Daoy (cell line): Measurements from ENCODE around the gene PRUNE1. TPM values are rescaled to one million over a fixed set of nuclear protein-coding genes. Genes with fewer than 3 reads are reported as not detected.
A peak's percentile ranks its signal among the peaks of the same experiment; 100 is the strongest.

Experiments
- DNase-seq: peaks from one replicate; pipeline ENCODE4 v3.0.0-alpha.2; 2015; ENCODE audit warnings: low read depth
- total RNA-seq: library from RNA; depleted of rRNA; stranded (reverse); fragments of >200 nt; shearing (Covaris generic); gene quantifications from 2 replicates; pipeline ENCODE4 v1.2.3, GENCODE V29; 2014; rRNA removed

The PRUNE1 gene, protein sequence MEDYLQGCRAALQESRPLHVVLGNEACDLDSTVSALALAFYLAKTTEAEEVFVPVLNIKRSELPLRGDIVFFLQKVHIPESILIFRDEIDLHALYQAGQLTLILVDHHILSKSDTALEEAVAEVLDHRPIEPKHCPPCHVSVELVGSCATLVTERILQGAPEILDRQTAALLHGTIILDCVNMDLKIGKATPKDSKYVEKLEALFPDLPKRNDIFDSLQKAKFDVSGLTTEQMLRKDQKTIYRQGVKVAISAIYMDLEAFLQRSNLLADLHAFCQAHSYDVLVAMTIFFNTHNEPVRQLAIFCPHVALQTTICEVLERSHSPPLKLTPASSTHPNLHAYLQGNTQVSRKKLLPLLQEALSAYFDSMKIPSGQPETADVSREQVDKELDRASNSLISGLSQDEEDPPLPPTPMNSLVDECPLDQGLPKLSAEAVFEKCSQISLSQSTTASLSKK
- 17.4 and 21.3 TPM in 2 replicates for total RNA-seq

DNA sequence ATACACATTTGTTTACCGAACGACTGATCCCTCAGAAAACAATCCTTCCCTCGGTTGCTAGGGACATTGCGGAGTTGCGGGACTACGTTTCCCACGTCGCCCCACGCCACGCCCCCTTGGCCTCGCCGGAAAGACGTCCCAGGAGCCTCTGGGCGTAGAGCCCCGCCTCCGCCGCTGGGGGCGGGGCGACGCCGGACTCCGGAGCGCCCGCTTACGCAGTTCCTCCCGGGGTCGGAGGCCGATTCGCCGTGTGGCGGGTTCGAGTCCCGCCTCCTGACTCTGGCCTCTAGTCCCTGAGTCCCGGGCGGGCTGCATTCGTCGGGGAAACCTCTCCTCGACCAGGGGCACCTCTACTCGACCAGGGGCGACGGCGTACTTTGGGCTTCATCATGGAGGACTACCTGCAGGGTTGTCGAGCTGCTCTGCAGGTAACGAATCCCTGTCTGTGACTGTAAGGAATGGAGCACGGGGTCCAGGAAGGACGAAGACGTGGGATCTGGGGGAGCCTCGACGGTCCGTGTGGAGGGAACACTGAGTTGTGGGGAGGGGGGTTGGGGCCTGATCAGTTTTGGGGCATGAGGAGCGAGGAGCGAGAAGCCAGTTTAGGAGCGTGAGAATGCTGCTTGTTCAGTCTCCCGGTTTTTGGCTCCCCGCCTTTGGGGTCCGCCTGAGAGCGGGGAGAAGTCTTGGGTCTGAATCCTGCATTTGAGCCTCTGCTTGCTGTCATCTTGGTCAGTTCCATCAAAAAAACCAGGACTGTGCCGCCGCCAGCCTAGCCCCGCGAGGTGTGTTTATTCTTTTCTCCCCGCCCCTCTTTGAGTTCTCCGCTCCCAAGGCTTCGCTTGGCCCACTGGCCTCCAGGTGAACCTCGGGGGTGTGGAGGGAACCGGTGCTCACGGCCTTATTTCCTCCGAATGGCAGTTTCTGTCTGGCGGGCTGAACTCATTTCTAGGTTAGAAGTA lies at the start of gene PRUNE1:
TSS of gene PRUNE1 (plus strand) at position 206 of the 962 bp plus-strand sequence. CDS start at position 390, 184 bp downstream.
- DNase-seq, result peak; percentile 97

DNA sequence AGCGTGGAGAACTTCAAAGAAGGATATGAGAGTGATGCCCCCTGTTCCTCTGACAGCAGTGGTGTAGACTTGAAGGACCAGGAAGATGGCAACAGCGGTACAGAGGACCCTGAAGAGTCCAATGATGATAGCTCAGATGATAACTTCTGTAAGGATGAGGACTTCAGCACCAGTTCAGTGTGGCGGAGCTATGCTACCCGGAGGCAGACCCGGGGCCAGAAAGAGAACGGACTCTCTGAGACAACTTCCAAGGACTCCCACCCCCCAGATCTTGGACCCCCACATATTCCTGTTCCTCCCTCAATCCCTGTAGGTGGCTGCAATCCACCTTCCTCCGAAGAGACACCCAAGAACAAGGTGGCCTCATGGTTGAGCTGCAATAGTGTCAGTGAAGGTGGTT lies 47.6 kb upstream of the PRUNE1 start:
- DNase-seq, result no peak

- DNase-seq, result no peak
Measured at GRCh38 chr1:150961756-150962155, 46.5 kb upstream of the PRUNE1 start.

DNA sequence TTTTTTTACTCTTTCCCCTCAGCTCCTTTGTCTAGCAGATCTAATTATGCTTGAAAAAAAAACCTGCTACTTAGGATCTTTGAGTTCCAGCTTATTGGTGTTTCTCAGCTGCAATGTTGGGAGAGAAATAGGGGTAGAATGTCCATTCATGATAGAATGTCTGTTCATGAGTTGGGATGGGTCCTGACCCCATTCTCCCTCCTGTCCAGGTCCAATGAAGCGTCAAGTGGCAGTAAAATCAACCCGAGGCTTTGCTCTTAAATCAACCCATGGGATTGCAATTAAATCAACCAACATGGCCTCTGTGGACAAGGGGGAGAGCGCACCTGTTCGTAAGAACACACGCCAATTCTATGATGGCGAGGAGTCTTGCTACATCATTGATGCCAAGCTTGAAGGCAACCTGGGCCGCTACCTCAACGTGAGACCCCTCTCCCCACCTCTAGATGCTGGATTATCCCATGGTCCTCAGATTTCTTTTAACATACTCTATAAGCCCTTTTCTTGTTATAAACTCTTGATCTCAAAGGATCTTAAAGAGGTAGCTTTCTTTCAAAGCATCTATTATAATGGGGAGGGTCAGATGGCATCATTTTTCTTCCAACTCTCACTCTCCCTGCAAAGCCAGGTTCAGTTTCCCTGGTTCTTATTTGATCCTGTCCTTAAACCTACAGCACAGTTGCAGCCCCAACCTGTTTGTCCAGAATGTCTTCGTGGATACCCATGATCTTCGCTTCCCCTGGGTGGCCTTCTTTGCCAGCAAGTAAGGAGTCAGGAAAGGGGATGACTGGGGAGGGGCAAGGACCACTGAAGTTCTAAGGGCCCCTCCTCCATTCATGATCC lies 44.7 kb upstream of the PRUNE1 start:
- DNase-seq, result no peak

GRCh38 chr1:150964164-150964489 lies 44.1 kb upstream of the PRUNE1 start:
- no peak for DNase-seq

GRCh38 chr1:150965605-150966004 lies 42.6 kb upstream of the PRUNE1 start:
- DNase-seq, result no peak

GRCh38 chr1:150966011-150966410 lies 42.2 kb upstream of the PRUNE1 start:
- no peak for DNase-seq

DNA sequence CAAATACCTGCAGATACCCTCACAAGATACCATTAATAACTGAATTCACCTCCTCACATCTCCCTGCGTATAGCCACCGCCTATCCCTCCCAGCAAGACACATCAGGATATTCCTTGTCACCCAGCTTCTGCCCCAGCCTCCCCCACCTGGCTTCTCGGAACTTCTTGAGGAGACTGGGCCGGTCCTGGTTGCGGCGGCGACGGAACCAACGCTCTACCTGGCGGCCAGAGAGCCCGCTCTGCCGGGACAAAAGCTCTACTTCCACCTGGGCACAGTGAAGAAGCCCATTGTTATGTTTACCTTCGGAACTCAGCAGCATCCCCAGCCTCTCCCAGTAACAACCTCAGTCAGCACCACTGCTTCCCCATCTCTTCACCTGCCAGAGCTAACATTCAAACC lies 40.3 kb upstream of the PRUNE1 start:
- no peak for DNase-seq

- no peak for DNase-seq
Measured at GRCh38 chr1:150968491-150968890, 39.8 kb upstream of the PRUNE1 start.

DNA sequence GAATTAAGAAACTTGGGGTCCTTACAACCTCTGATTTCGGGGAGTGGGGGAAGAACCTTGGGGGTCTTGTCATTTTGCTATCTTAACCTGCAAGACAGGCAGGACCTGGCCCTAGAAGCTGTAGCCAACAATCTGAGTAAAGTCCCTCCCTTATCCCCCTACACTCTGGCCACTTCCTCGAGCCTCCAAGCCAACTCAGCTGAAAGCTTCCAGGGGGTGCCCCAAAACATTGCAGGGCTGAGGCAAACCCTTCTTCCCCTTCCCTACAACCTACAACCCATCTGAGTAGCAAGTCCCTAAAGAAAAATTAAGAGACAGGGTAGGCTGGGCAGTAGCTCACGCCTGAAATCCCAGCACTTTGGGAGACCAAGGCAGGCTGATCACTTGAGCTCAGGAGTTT lies 38.6 kb upstream of the PRUNE1 start:
- no peak for DNase-seq

GRCh38 chr1:150970808-150971582 lies 37.3 kb upstream of the PRUNE1 start:
- no peak for DNase-seq

GRCh38 chr1:150971583-150972416 lies 36.4 kb upstream of the PRUNE1 start:
- no peak for DNase-seq

DNA sequence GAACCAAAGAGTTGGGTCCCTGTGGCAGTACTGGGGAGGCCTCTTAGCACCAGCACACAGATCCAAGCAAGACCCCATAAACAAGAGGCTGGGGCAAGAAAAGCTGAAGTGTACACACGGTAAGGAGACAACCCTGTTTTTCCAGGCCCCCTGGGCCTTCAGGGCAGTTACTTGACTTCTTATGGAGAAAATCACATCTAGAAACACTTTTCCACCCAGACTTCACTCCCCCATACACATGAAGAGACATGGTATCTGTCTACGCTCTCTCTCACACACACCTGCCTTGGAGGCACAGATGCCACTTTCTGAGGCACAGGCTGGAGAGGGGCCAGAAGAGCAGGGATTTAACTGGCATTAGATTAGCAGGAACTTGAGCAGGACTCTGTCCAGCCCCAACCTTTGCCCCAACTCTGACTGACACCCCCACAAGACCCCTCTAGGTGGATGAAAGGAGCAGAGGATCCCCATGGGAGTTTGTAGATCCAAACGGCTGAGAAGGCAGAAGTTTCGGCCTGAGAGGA lies 35.8 kb upstream of the PRUNE1 start:
- no peak for DNase-seq

- DNase-seq, result peak; percentile 35
Measured at GRCh38 chr1:150973258-150973835, 34.9 kb upstream of the PRUNE1 start.

GRCh38 chr1:150973836-150974579 lies 34.2 kb upstream of the PRUNE1 start:
- peak; percentile 57 for DNase-seq

DNA sequence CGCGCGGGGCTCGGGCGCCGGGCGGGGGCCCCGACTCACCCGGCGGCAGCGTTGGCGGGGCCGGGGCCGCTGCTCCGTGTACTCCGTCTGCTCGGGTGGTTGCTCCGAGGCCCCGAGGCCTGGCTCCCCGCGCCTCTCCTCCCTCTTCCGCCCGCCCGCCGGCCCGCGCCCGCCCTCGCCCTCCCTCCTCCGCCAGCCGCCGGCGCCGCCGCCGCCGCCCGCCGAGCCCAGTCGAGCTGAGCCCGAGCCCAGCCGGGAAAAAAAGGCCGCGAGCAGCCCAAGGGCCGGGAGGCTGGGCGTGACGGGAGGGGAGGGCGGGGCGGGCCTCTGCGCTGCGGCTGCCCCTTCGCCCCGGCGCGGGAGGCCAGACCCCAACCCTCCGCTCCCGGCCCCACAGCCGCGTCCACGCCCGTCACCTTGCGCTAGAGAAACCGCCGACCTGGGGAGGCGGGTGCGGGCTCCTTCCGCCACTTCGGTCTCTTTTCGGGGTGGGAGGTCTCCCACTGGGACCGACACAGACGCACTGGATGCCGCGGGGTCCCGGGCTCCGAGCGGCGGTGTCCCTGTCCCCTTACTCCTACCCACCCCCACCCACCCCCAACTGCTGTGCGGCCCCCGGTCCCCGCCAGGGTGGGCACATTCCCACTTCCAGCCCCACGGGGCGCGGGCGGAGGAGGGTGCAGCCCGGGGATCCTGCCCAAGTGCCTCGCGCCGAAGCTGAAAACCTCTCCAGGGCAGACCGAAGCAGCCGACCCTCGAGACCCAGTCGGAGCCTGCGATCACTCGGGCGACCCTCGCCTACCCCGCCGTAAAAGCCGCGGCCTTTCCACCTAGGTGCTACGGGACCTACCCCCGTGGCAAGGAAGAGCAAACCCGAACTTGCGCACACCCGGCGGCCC lies 33.4 kb upstream of the PRUNE1 start, which contains the start of gene CERS2:
TSS of gene CERS2 (minus strand) at position 256 of the 899 bp plus-strand sequence. CDS start 5,745 bp downstream, outside the sequence.
- DNase-seq, result peak; percentile 82

GRCh38 chr1:150976401-150976821 lies 31.8 kb upstream of the PRUNE1 start:
- no peak for DNase-seq
